MCF 10A (cell line): ENCODE measurements around the gene LRRC45. TPM values are rescaled to one million over a fixed set of nuclear protein-coding genes. Genes with fewer than 3 reads are reported as not detected.

ENCODE experiments used
- BruUV-seq: library from RNA; stranded (reverse); fragments of 400-500 nt; replicated peaks from 2 replicates; lab custom pipeline; 2021; lab: Mats Ljungman, UMichigan
- CTCF ChIA-PET: fragments of 300-600 bp; sonication (Branson Sonifier 250); formaldehyde crosslinking; extraction: SDS; loops from one replicate; lab custom pipeline; 2021; ENCODE audit warnings: antibody characterized with exemption, inconsistent platforms; lab: Yijun Ruan, JAX
- POLR2A ChIA-PET: fragments of 300-600, 350-650 bp; sonication (Branson Sonifier 250); formaldehyde crosslinking; extraction: SDS; loops from one replicate; lab custom pipeline; 2020; ENCODE audit warnings: antibody characterized with exemption, inconsistent platforms; lab: Yijun Ruan, JAX
- DNase-seq: peaks from one replicate; pipeline ENCODE4 v3.0.0-alpha.2; 2018; ENCODE audit not compliant: unreplicated experiment
- H3K27ac Mint-ChIP-seq: one replicate; pipeline ENCODE4 v1.8.0; 2022; ENCODE audit warnings: mild to moderate bottlenecking, low read depth, mixed read lengths; ENCODE audit not compliant: unreplicated experiment
- H3K27me3 Mint-ChIP-seq: one replicate; pipeline ENCODE4 v1.8.0; 2022; ENCODE audit warnings: mixed read lengths; ENCODE audit not compliant: insufficient read depth, unreplicated experiment
- H3K36me3 Mint-ChIP-seq: one replicate; pipeline ENCODE4 v1.8.0; 2022; ENCODE audit warnings: mild to moderate bottlenecking, moderate library complexity, mixed read lengths; ENCODE audit not compliant: insufficient read depth, unreplicated experiment
- H3K4me1 Mint-ChIP-seq: one replicate; pipeline ENCODE4 v1.8.0; 2022; ENCODE audit warnings: mixed read lengths; ENCODE audit not compliant: insufficient read depth, unreplicated experiment
- H3K4me3 Mint-ChIP-seq: one replicate; pipeline ENCODE4 v1.8.0; 2022; ENCODE audit warnings: mild to moderate bottlenecking, moderate library complexity, mixed read lengths; ENCODE audit not compliant: unreplicated experiment
- H3K9me3 Mint-ChIP-seq: one replicate; pipeline ENCODE4 v1.8.0; 2022; ENCODE audit warnings: mixed read lengths; ENCODE audit not compliant: unreplicated experiment
- CTCF ChIP-seq: fragments of 200-600 bp; IDR thresholded peaks from one replicate; pipeline ENCODE4 v1.8.0; 2022; ENCODE audit warnings: antibody characterized with exemption, mild to moderate bottlenecking; ENCODE audit not compliant: unreplicated experiment
- intact Hi-C: fragments of 100-400 bp; cut with micrococcal nuclease; formaldehyde crosslinking; loops from 2 replicates; pipeline ENCODE4 v1.14.1; 2022
- total RNA-seq: library from RNA; stranded (reverse); gene quantifications from 2 replicates; pipeline ENCODE4 v1.2.3, GENCODE V29; 2022

The LRRC45 gene
- total RNA-seq, 1 experiment from 2014 or later, result 3.4 TPM

- peak overlapping the region; percentile 73 for H3K4me3 Mint-ChIP-seq
- ChIA-PET POLR2A (interaction anchor here (0.6 to 3.0 kb wide), 7 partner anchors 10 to 28 kb away, joined by 3 to 11 read pairs (median 3); partner anchors contain the start of genes CENPX, DCXR, DUS1L and LRRC45), CTCF (interaction anchor here (0.5 to 2.0 kb wide), 4 partner anchors 9 to 274 kb away, joined by 3 to 7 read pairs (median 4); no protein-coding TSS in a partner anchor)
- no peaks in the 10 kb centered on the region for H3K4me1 Mint-ChIP-seq
- no peaks in the 10 kb centered on the region for H3K9me3 Mint-ChIP-seq
- H3K27me3 Mint-ChIP-seq, result no peaks in the 10 kb centered on the region
- BruUV-seq, result no TSS peak
- peaks cover 30% of the 10 kb centered on the region for H3K36me3 Mint-ChIP-seq
- no peak for DNase-seq
- intact Hi-C loops, result no loop called here
- no peak overlapping the region for H3K27ac Mint-ChIP-seq
- TF ChIP-seq CTCF, result no peak
Observed at GRCh38 chr17:82050761-82051641, 27.9 kb downstream of the LRRC45 start.

GRCh38 chr17:82051776-82052637, 28.9 kb downstream of the LRRC45 start, which contains the start of the genes GPS1 and RFNG:
Gene GPS1, plus strand, starts transcription at chr17:82051898. Its CDS starts 34 bp downstream, at chr17:82051932.
Gene RFNG, minus strand, starts transcription at chr17:82051811. Its CDS starts 45 bp downstream, at chr17:82051766.
- H3K36me3 Mint-ChIP-seq, result peaks cover 30% of the 10 kb centered on the region
- TSS peak; percentile 17 for BruUV-seq
- TF ChIP-seq CTCF, result no peak
- H3K27me3 Mint-ChIP-seq, result no peaks in the 10 kb centered on the region
- ChIA-PET POLR2A (interaction anchor here (0.9 to 3.0 kb wide), 8 partner anchors 12 to 47 kb away, joined by 3 to 14 read pairs (median 5); partner anchors contain the start of genes CENPX, DCXR, DUS1L and FASN), CTCF (interaction anchor here (0.5 to 2.0 kb wide), 4 partner anchors 16 to 273 kb away, joined by 3 to 7 read pairs (median 5); partner anchors contain the start of gene NOTUM)
- DNase-seq, result peak; percentile 59
- H3K4me3 Mint-ChIP-seq, result peak within 1 kb of the TSS; percentile 75
- no peaks in the 10 kb centered on the region for H3K4me1 Mint-ChIP-seq
- H3K27ac Mint-ChIP-seq, result no peak within 1 kb of the TSS
- intact Hi-C loops, result no loop called here
- H3K9me3 Mint-ChIP-seq, result no peaks in the 10 kb centered on the region

- TF ChIP-seq CTCF, result no peak
- Mint-ChIP-seq H3K27ac (no peak overlapping the region), H3K27me3 (no peaks in the 10 kb centered on the region), H3K9me3 (no peaks in the 10 kb centered on the region), H3K4me3 (peak overlapping the region; percentile 75), H3K4me1 (no peaks in the 10 kb centered on the region), H3K36me3 (peaks cover 32% of the 10 kb centered on the region)
- ChIA-PET CTCF (interaction anchor here (0.7 kb wide), 1 partner anchor 92 kb away, joined by 3 read pairs; the partner anchor contains the start of gene NOTUM), POLR2A (interaction anchor here (0.9 to 1.4 kb wide), 6 partner anchors 11 to 46 kb away, joined by 3 to 14 read pairs (median 5); partner anchors contain the start of genes CENPX, DCXR, DUS1L and FASN)
- no TSS peak for BruUV-seq
- DNase-seq, result no peak
- intact Hi-C loops, result no loop called here
Observed at GRCh38 chr17:82052638-82053059, 29.5 kb downstream of the LRRC45 start.
